ENCODE measurements around the gene OR52E2.

Gene OR52E2

GRCh38 chr11:5096011-5096410 lies 36.6 kb upstream of the OR52E2 start:
- no peak overlapping the region for H3K4me3 ChIP-seq (ENCODE audit: insufficient read depth in 1 of 2, low read depth in 1 of 2, low read length in 2 of 2)
- no peak overlapping the region for H2BK15ac ChIP-seq (ENCODE audit: low read depth, poor library complexity, severe bottlenecking)
- H3K18ac ChIP-seq (ENCODE audit: low read depth in 1 of 2, low read length in 2 of 2): no peak overlapping the region
- no peak overlapping the region for H2BK120ac ChIP-seq (ENCODE audit: low read depth, low read length)
- H3K4me1 ChIP-seq (ENCODE audit: control insufficient read depth, insufficient read depth, low read depth, low read length): no peaks in the 10 kb centered on the region
- H4K91ac ChIP-seq (ENCODE audit: low read length): no peak overlapping the region
- no peak overlapping the region for H3K9ac ChIP-seq (ENCODE audit: low read length)
- H2AK5ac ChIP-seq (ENCODE audit: low read length, severe bottlenecking): no peak overlapping the region
- no peak overlapping the region for H3K27ac ChIP-seq (ENCODE audit: low read length, poor library complexity, severe bottlenecking)
- no peaks in the 10 kb centered on the region for H3K79me1 ChIP-seq (replicated peaks; ENCODE audit: low read length, poor library complexity, severe bottlenecking)
- no peak overlapping the region for H3K4me2 ChIP-seq (ENCODE audit: low read length, poor library complexity, severe bottlenecking)
- H2BK12ac ChIP-seq (ENCODE audit: low read length in 2 of 2): no peak overlapping the region
- no peak overlapping the region for H3K23ac ChIP-seq (ENCODE audit: low read length in 2 of 2)
- no peak for DNase-seq
- no peak overlapping the region for H2BK5ac ChIP-seq (ENCODE audit: low read depth, low read length, poor library complexity, severe bottlenecking)
- WGBS: 60% methylated on average over 1 of the region's 2 CpGs
- no peaks in the 10 kb centered on the region for H3K27me3 ChIP-seq (ENCODE audit: control insufficient read depth in 1 of 2, insufficient read depth in 1 of 2, low read length in 2 of 2)
- no peak overlapping the region for H4K8ac ChIP-seq (ENCODE audit: low read length)
- H3K14ac ChIP-seq (ENCODE audit: low read length in 2 of 2): no peak overlapping the region
- no peak overlapping the region for H3K4ac ChIP-seq (ENCODE audit: low read depth in 1 of 2, low read length in 2 of 2)
- H2AFZ ChIP-seq (ENCODE audit: low read depth, low read length): no peak overlapping the region
- H3K9me3 ChIP-seq (ENCODE audit: control insufficient read depth, low read length): no peaks in the 10 kb centered on the region
- H3K36me3 ChIP-seq (ENCODE audit: control insufficient read depth in 1 of 2, insufficient read depth in 2 of 2, low read depth in 1 of 2, low read length in 2 of 2): no peaks in the 10 kb centered on the region

- H2BK120ac ChIP-seq (ENCODE audit: low read depth, low read length): no peak overlapping the region
- no peak overlapping the region for H2AFZ ChIP-seq (ENCODE audit: low read depth, low read length)
- no peaks in the 10 kb centered on the region for H3K27me3 ChIP-seq (ENCODE audit: control insufficient read depth in 1 of 2, insufficient read depth in 1 of 2, low read length in 2 of 2)
- no peak for DNase-seq
- H3K9ac ChIP-seq (ENCODE audit: low read length): no peak overlapping the region
- no peak overlapping the region for H2BK15ac ChIP-seq (ENCODE audit: low read depth, poor library complexity, severe bottlenecking)
- WGBS: 73% methylated on average over 6 of the region's 8 CpGs
- H3K4me3 ChIP-seq (ENCODE audit: insufficient read depth in 1 of 2, low read depth in 1 of 2, low read length in 2 of 2): no peak overlapping the region
- no peaks in the 10 kb centered on the region for H3K9me3 ChIP-seq (ENCODE audit: control insufficient read depth, low read length)
- H3K4me2 ChIP-seq (ENCODE audit: low read length, poor library complexity, severe bottlenecking): no peak overlapping the region
- no peak overlapping the region for H4K91ac ChIP-seq (ENCODE audit: low read length)
- H2BK12ac ChIP-seq (ENCODE audit: low read length in 2 of 2): no peak overlapping the region
- no peak overlapping the region for H4K8ac ChIP-seq (ENCODE audit: low read length)
- H2BK5ac ChIP-seq (ENCODE audit: low read depth, low read length, poor library complexity, severe bottlenecking): no peak overlapping the region
- no peak overlapping the region for H3K18ac ChIP-seq (ENCODE audit: low read depth in 1 of 2, low read length in 2 of 2)
- no peak overlapping the region for H2AK5ac ChIP-seq (ENCODE audit: low read length, severe bottlenecking)
- H3K36me3 ChIP-seq (ENCODE audit: control insufficient read depth in 1 of 2, insufficient read depth in 2 of 2, low read depth in 1 of 2, low read length in 2 of 2): no peaks in the 10 kb centered on the region
- no peaks in the 10 kb centered on the region for H3K4me1 ChIP-seq (ENCODE audit: control insufficient read depth, insufficient read depth, low read depth, low read length)
- H3K27ac ChIP-seq (ENCODE audit: low read length, poor library complexity, severe bottlenecking): no peak overlapping the region
- H3K14ac ChIP-seq (ENCODE audit: low read length in 2 of 2): peak overlapping the region in 1 of 2 experiments; percentile 41
- H3K23ac ChIP-seq (ENCODE audit: low read length in 2 of 2): peak overlapping the region in 1 of 2 experiments; percentile 52
- no peak overlapping the region for H3K4ac ChIP-seq (ENCODE audit: low read depth in 1 of 2, low read length in 2 of 2)
- no peaks in the 10 kb centered on the region for H3K79me1 ChIP-seq (replicated peaks; ENCODE audit: low read length, poor library complexity, severe bottlenecking)
Observed at GRCh38 chr11:5092821-5093585, 33.6 kb upstream of the OR52E2 start.

GRCh38 chr11:5090668-5091067 lies 31.2 kb upstream of the OR52E2 start:
- no peak overlapping the region for H2AFZ ChIP-seq (ENCODE audit: low read depth, low read length)
- no peak overlapping the region for H3K9ac ChIP-seq (ENCODE audit: low read length)
- H3K23ac ChIP-seq (ENCODE audit: low read length in 2 of 2): no peak overlapping the region
- no peak overlapping the region for H2BK15ac ChIP-seq (ENCODE audit: low read depth, poor library complexity, severe bottlenecking)
- H2BK5ac ChIP-seq (ENCODE audit: low read depth, low read length, poor library complexity, severe bottlenecking): no peak overlapping the region
- no peak overlapping the region for H3K27ac ChIP-seq (ENCODE audit: low read length, poor library complexity, severe bottlenecking)
- H3K27me3 ChIP-seq (ENCODE audit: control insufficient read depth in 1 of 2, insufficient read depth in 1 of 2, low read length in 2 of 2): peaks cover 0 to 2% of the 10 kb centered on the region in 2 experiments
- H2BK120ac ChIP-seq (ENCODE audit: low read depth, low read length): no peak overlapping the region
- H2BK12ac ChIP-seq (ENCODE audit: low read length in 2 of 2): no peak overlapping the region
- no peaks in the 10 kb centered on the region for H3K79me1 ChIP-seq (replicated peaks; ENCODE audit: low read length, poor library complexity, severe bottlenecking)
- H3K36me3 ChIP-seq (ENCODE audit: control insufficient read depth in 1 of 2, insufficient read depth in 2 of 2, low read depth in 1 of 2, low read length in 2 of 2): no peaks in the 10 kb centered on the region
- H3K4me2 ChIP-seq (ENCODE audit: low read length, poor library complexity, severe bottlenecking): no peak overlapping the region
- no peaks in the 10 kb centered on the region for H3K9me3 ChIP-seq (ENCODE audit: control insufficient read depth, low read length)
- no peak for DNase-seq
- H3K14ac ChIP-seq (ENCODE audit: low read length in 2 of 2): no peak overlapping the region
- no peak overlapping the region for H4K91ac ChIP-seq (ENCODE audit: low read length)
- no peak overlapping the region for H3K4ac ChIP-seq (ENCODE audit: low read depth in 1 of 2, low read length in 2 of 2)
- H3K4me1 ChIP-seq (ENCODE audit: control insufficient read depth, insufficient read depth, low read depth, low read length): no peaks in the 10 kb centered on the region
- 97% methylated on average over 1 of the region's 1 CpG for WGBS
- H2AK5ac ChIP-seq (ENCODE audit: low read length, severe bottlenecking): no peak overlapping the region
- no peak overlapping the region for H3K4me3 ChIP-seq (ENCODE audit: insufficient read depth in 1 of 2, low read depth in 1 of 2, low read length in 2 of 2)
- no peak overlapping the region for H4K8ac ChIP-seq (ENCODE audit: low read length)
- no peak overlapping the region for H3K18ac ChIP-seq (ENCODE audit: low read depth in 1 of 2, low read length in 2 of 2)

GRCh38 chr11:5088556-5088955 lies 29.1 kb upstream of the OR52E2 start:
- Histone ChIP-seq H4K91ac (ENCODE audit: low read length) (no peak overlapping the region), H3K79me1 (replicated peaks; ENCODE audit: low read length, poor library complexity, severe bottlenecking) (no peaks in the 10 kb centered on the region), H3K36me3 (ENCODE audit: control insufficient read depth in 1 of 2, insufficient read depth in 2 of 2, low read depth in 1 of 2, low read length in 2 of 2) (no peaks in the 10 kb centered on the region), H2BK5ac (ENCODE audit: low read depth, low read length, poor library complexity, severe bottlenecking) (no peak overlapping the region), H4K8ac (ENCODE audit: low read length) (no peak overlapping the region), H3K9me3 (ENCODE audit: control insufficient read depth, low read length) (no peaks in the 10 kb centered on the region), H3K27ac (ENCODE audit: low read length, poor library complexity, severe bottlenecking) (no peak overlapping the region), H2BK12ac (ENCODE audit: low read length in 2 of 2) (no peak overlapping the region), H2BK120ac (ENCODE audit: low read depth, low read length) (no peak overlapping the region), H2AFZ (ENCODE audit: low read depth, low read length) (no peak overlapping the region), H3K4me3 (ENCODE audit: insufficient read depth in 1 of 2, low read depth in 1 of 2, low read length in 2 of 2) (no peak overlapping the region), H3K4me1 (ENCODE audit: control insufficient read depth, insufficient read depth, low read depth, low read length) (no peaks in the 10 kb centered on the region), H3K4me2 (ENCODE audit: low read length, poor library complexity, severe bottlenecking) (no peak overlapping the region), H3K4ac (ENCODE audit: low read depth in 1 of 2, low read length in 2 of 2) (no peak overlapping the region), H2BK15ac (ENCODE audit: low read depth, poor library complexity, severe bottlenecking) (no peak overlapping the region), H3K18ac (ENCODE audit: low read depth in 1 of 2, low read length in 2 of 2) (no peak overlapping the region), H3K27me3 (ENCODE audit: control insufficient read depth in 1 of 2, insufficient read depth in 1 of 2, low read length in 2 of 2) (peaks cover 0 to 2% of the 10 kb centered on the region in 2 experiments), H3K23ac (ENCODE audit: low read length in 2 of 2) (no peak overlapping the region), H2AK5ac (ENCODE audit: low read length, severe bottlenecking) (no peak overlapping the region), H3K14ac (ENCODE audit: low read length in 2 of 2) (no peak overlapping the region), H3K9ac (ENCODE audit: low read length) (no peak overlapping the region)
- no peak for DNase-seq
